Muscle of leg (tissue), 11 donors: ENCODE data around the gene GBA2. TPM values are rescaled to one million over a fixed set of nuclear protein-coding genes. Genes with fewer than 3 reads are reported as not detected.

Source experiments
- DNase-seq: peaks from one replicate; pipeline ENCODE4 v3.0.0; 2013
- H3K27ac ChIP-seq: one replicate; pipeline ENCODE4 v1.5.1; 2013; ENCODE audit warnings: mild to moderate bottlenecking, low read length, control low read depth
- H3K27me3 ChIP-seq: one replicate; pipeline ENCODE4 v1.6.1; 2013; ENCODE audit warnings: low read length; ENCODE audit not compliant: control insufficient read depth, insufficient read depth
- H3K36me3 ChIP-seq: one replicate; pipeline ENCODE4 v1.6.1; 2013; ENCODE audit warnings: low read length; ENCODE audit not compliant: control insufficient read depth, insufficient read depth
- H3K4me1 ChIP-seq: one replicate; pipeline ENCODE4 v1.6.1; 2013; ENCODE audit warnings: low read length; ENCODE audit not compliant: control insufficient read depth, insufficient read depth
- H3K4me3 ChIP-seq: one replicate; pipeline ENCODE4 v1.5.1; 2013; ENCODE audit warnings: low read length, control low read depth
- H3K9me3 ChIP-seq: replicated peaks from 2 replicates; pipeline ENCODE4 v1.6.1; 2013; ENCODE audit warnings: low read depth, low read length; ENCODE audit not compliant: control insufficient read depth
- WGBS: methylation state at CpG from one replicate; pipeline ENCODE4 v1.1.5; 2013; ENCODE audit warnings: missing lambda C conversion rate; ENCODE audit not compliant: insufficient coverage; 5-methylcytosine and 5-hydroxymethylcytosine counted together
- polyA plus RNA-seq, 8 donors: library from polyadenylated mRNA; unstranded; fragments of 120-200 nt; gene quantifications; one replicate each; pipeline versions ENCODE4 v1.2.1 to v1.2.3, GENCODE V29; 2013; ENCODE audit warnings: inconsistent platforms in 1 of 8, low replicate concordance in 1 of 8; ENCODE audit not compliant: insufficient read length in 8 of 8, insufficient read depth in 1 of 8
- total RNA-seq: library from RNA; stranded (reverse); fragments of 120-200 nt; gene quantifications from one replicate; pipeline ENCODE4 v1.2.4, GENCODE V29; 2013

The GBA2 gene
- total and polyA plus RNA-seq, 9 donors = 42.9 to 82.5 (median 60.9) TPM

- no peak overlapping the region for H3K4me3 ChIP-seq
- DNase-seq = no peak
- no peaks in the 10 kb centered on the region for H3K27me3 ChIP-seq
- H3K27ac ChIP-seq = no peak overlapping the region
- H3K4me1 ChIP-seq = no peaks in the 10 kb centered on the region
- peaks cover 83% of the 10 kb centered on the region for H3K36me3 ChIP-seq
- 91% methylated on average over 15 of the region's 21 CpGs for WGBS
- H3K9me3 ChIP-seq = no peaks in the 10 kb centered on the region
These were observed 37.3 kb downstream of the GBA2 start for GRCh38 chr9:35711501-35712428.

GRCh38 chr9:35710818-35711500 lies 38.1 kb downstream of the GBA2 start:
- H3K36me3 ChIP-seq = peaks cover 85% of the 10 kb centered on the region
- no CpG with 5 or more reads among the region's 7 CpGs for WGBS

GRCh38 chr9:35708146-35708545 lies 40.9 kb downstream of the GBA2 start:
- no peak for DNase-seq

More at GRCh38 chr9:35710818-35711500, 38.1 kb downstream of the GBA2 start:
- no peak for DNase-seq
- Histone ChIP-seq H3K27ac (no peak overlapping the region), H3K9me3 (no peaks in the 10 kb centered on the region), H3K4me3 (no peak overlapping the region), H3K27me3 (no peaks in the 10 kb centered on the region), H3K4me1 (no peaks in the 10 kb centered on the region)

GRCh38 chr9:35706951-35707350 lies 42.1 kb downstream of the GBA2 start:
- Histone ChIP-seq H3K4me3 (no peak overlapping the region), H3K36me3 (peaks cover 92% of the 10 kb centered on the region), H3K4me1 (no peaks in the 10 kb centered on the region), H3K9me3 (no peaks in the 10 kb centered on the region), H3K27me3 (no peaks in the 10 kb centered on the region), H3K27ac (no peak overlapping the region)
- WGBS = 97% methylated on average over 5 of the region's 10 CpGs
- no peak for DNase-seq

More at GRCh38 chr9:35708146-35708545, 40.9 kb downstream of the GBA2 start:
- no peak overlapping the region for H3K4me3 ChIP-seq
- no peaks in the 10 kb centered on the region for H3K9me3 ChIP-seq
- H3K36me3 ChIP-seq = peaks cover 90% of the 10 kb centered on the region
- no peak overlapping the region for H3K27ac ChIP-seq
- H3K4me1 ChIP-seq = no peaks in the 10 kb centered on the region
- WGBS = 96% methylated on average over 4 of the region's 4 CpGs
- no peaks in the 10 kb centered on the region for H3K27me3 ChIP-seq

- H3K9me3 ChIP-seq = no peaks in the 10 kb centered on the region
- H3K4me3 ChIP-seq = no peak overlapping the region
- no peaks in the 10 kb centered on the region for H3K4me1 ChIP-seq
- 91% methylated on average over 3 of the region's 7 CpGs for WGBS
- no peaks in the 10 kb centered on the region for H3K27me3 ChIP-seq
- no peak for DNase-seq
- no peak overlapping the region for H3K27ac ChIP-seq
- H3K36me3 ChIP-seq = peaks cover 92% of the 10 kb centered on the region
These were observed 43.1 kb downstream of the GBA2 start for GRCh38 chr9:35705836-35706430.

GRCh38 chr9:35705372-35705771 lies 43.7 kb downstream of the GBA2 start:
- Histone ChIP-seq H3K27ac (no peak overlapping the region), H3K4me1 (no peaks in the 10 kb centered on the region), H3K9me3 (no peaks in the 10 kb centered on the region), H3K27me3 (no peaks in the 10 kb centered on the region), H3K4me3 (no peak overlapping the region), H3K36me3 (peaks cover 92% of the 10 kb centered on the region)
- WGBS = 92% methylated on average over 8 of the region's 8 CpGs
- DNase-seq = no peak

GRCh38 chr9:35703906-35704672 lies 44.9 kb downstream of the GBA2 start:
- Histone ChIP-seq H3K4me3 (no peak overlapping the region), H3K36me3 (peaks cover 98% of the 10 kb centered on the region), H3K27me3 (no peaks in the 10 kb centered on the region), H3K27ac (no peak overlapping the region), H3K4me1 (no peaks in the 10 kb centered on the region), H3K9me3 (no peaks in the 10 kb centered on the region)
- WGBS = 93% methylated on average over 26 of the region's 26 CpGs
- no peak for DNase-seq

GRCh38 chr9:35702696-35703095 lies 46.3 kb downstream of the GBA2 start:
- H3K4me1 ChIP-seq = no peaks in the 10 kb centered on the region
- H3K4me3 ChIP-seq = no peak overlapping the region
- WGBS = 96% methylated on average over 6 of the region's 7 CpGs
- H3K9me3 ChIP-seq = no peaks in the 10 kb centered on the region
- no peak for DNase-seq
- no peak overlapping the region for H3K27ac ChIP-seq
- peaks cover 100% of the 10 kb centered on the region for H3K36me3 ChIP-seq
- H3K27me3 ChIP-seq = no peaks in the 10 kb centered on the region

- Histone ChIP-seq H3K27me3 (no peaks in the 10 kb centered on the region), H3K4me3 (no peak overlapping the region), H3K36me3 (peaks cover 98% of the 10 kb centered on the region), H3K27ac (no peak overlapping the region), H3K4me1 (no peaks in the 10 kb centered on the region), H3K9me3 (no peaks in the 10 kb centered on the region)
- DNase-seq = no peak
These were observed 48.1 kb downstream of the GBA2 start for GRCh38 chr9:35700942-35701341.
